ENCODE results near the gene CAPNS1.
"Not testable (repeated sequence)": the region's sequence is repeated elsewhere in the genome, so short reads cannot be mapped to it uniquely, and the experiment has no call there.

- not testable (repeated sequence) for TF ChIP-seq CREM (IDR thresholded peaks at IDR 0.05); CREM (CRISPR knock-in tag; IDR thresholded peaks at IDR 0.05); POLR2A (IDR thresholded peaks at IDR 0.05; ENCODE audit: insufficient read depth in 1 of 2, low read depth in 2 of 2, low read length in 2 of 2); CEBPB (IDR thresholded peaks at IDR 0.05; ENCODE audit: borderline replicate concordance, low read depth, low read length)
Measured at GRCh38 chr19:36131221-36131620, 8.6 kb upstream of the CAPNS1 start.

Data from HepG2 (cell line).